Tibial nerve (tissue), 4 donors: ENCODE measurements around the gene ZNF267. TPM values are rescaled to one million over a fixed set of nuclear protein-coding genes. Genes with fewer than 3 reads are reported as not detected.
"Not testable (repeated sequence)": the region's sequence is repeated elsewhere in the genome, so short reads cannot be mapped to it uniquely, and the experiment has no call there.

ENCODE experiments used
- DNase-seq, 2 donors: peaks; one replicate each; pipeline ENCODE4 v3.0.0-alpha.2; 2019; ENCODE audit warnings: low spot score in 2 of 2
- H3K27ac ChIP-seq, 4 donors: fragments of 200-600 bp; sonication (generic) in 3 of 4; one replicate each; pipeline ENCODE4 v1.5.1; 2017 to 2019; ENCODE audit warnings: mild to moderate bottlenecking in 1 of 4
- H3K27me3 ChIP-seq, 2 donors: fragments of 200-600 bp; sonication (generic) in 1 of 2; one replicate each; pipeline versions ENCODE4 v1.5.1 to v1.6.0; 2017 to 2019
- H3K36me3 ChIP-seq, 3 donors: fragments of 200-600 bp; sonication (generic); one replicate each; pipeline ENCODE4 v1.5.1; 2018 to 2019
- H3K4me1 ChIP-seq, 4 donors: fragments of 200-600 bp; sonication (generic) in 3 of 4; one replicate each; pipeline ENCODE4 v1.5.1; 2017 to 2019
- H3K4me3 ChIP-seq, 4 donors: fragments of 200-600 bp; sonication (generic) in 3 of 4; one replicate each; pipeline ENCODE4 v1.5.1; 2017 to 2019; ENCODE audit warnings: mild to moderate bottlenecking in 1 of 4, moderate library complexity in 1 of 4
- H3K9me3 ChIP-seq, 4 donors: fragments of 200-600 bp; sonication (generic) in 3 of 4; one replicate each; pipeline ENCODE4 v1.5.1; 2017 to 2019
- CTCF ChIP-seq, 5 experiments: fragments of 200-600 bp in 3 of 5; fragments of 450-650 bp in 2 of 5; sonication (generic) in 3 of 5; IDR thresholded peaks; one replicate each; pipeline ENCODE4 v1.5.1; 2016 to 2019; ENCODE audit warnings: antibody characterized with exemption in 5 of 5, mild to moderate bottlenecking in 3 of 5, moderate library complexity in 2 of 5
- EP300 ChIP-seq, 2 donors: sonication (generic); formaldehyde crosslinking; IDR thresholded peaks; one replicate each; pipeline ENCODE4 v1.6.1; 2017; ENCODE audit warnings: antibody characterized with exemption in 2 of 2, mild to moderate bottlenecking in 1 of 2
- POLR2A ChIP-seq, 2 donors: fragments of 450-650 bp; IDR thresholded peaks; one replicate each; pipeline ENCODE4 v1.6.1; 2017; ENCODE audit warnings: antibody characterized with exemption in 2 of 2, mild to moderate bottlenecking in 2 of 2, moderate library complexity in 2 of 2
- WGBS, 2 donors: methylation state at CpG; one replicate each; pipeline ENCODE4 v1.1.5; 2018; 5-methylcytosine and 5-hydroxymethylcytosine counted together
- small RNA-seq: library from RNA; depleted of rRNA; stranded (forward); fragments of <200 nt; gene quantifications from one replicate; pipeline ENCODE3, GENCODE V24; 2016
- total RNA-seq, 4 donors: library from RNA; depleted of rRNA; stranded (reverse); fragments of >200 nt; gene quantifications; one replicate each; pipeline ENCODE4 v1.1.0, GENCODE V29; 2016

Gene ZNF267
- total RNA-seq, 4 donors from 2014 or later, result 8.1 to 13.8 (median 10.5) TPM

- H3K36me3 ChIP-seq, result peaks cover 0 to 52% (median 13%) of the 10 kb centered on the region in 3 donors
- no peak for DNase-seq
- no peaks in the 10 kb centered on the region for H3K4me1 ChIP-seq
- H3K27me3 ChIP-seq, result no peaks in the 10 kb centered on the region
- WGBS, 2 donors, result 90% methylated on average over 2 of the region's 2 CpGs
- no peak overlapping the region for H3K27ac ChIP-seq
- H3K9me3 ChIP-seq, result peaks cover 0 to 100% (median 53%) of the 10 kb centered on the region in 4 donors
- TF ChIP-seq EP300 (IDR thresholded peaks at IDR 0.05), result no peak
- no peak for TF ChIP-seq CTCF (IDR thresholded peaks at IDR 0.05)
- TF ChIP-seq POLR2A (IDR thresholded peaks at IDR 0.05), result no peak
- no peak overlapping the region for H3K4me3 ChIP-seq
These were observed 46.8 kb downstream of the ZNF267 start for GRCh38 chr16:31920373-31920772.

- H3K27me3 ChIP-seq, H3K9me3 ChIP-seq, H3K36me3 ChIP-seq, H3K4me1 ChIP-seq, H3K4me3 ChIP-seq, DNase-seq, H3K27ac ChIP-seq: not testable (repeated sequence)
- 100% methylated on average over 1 of the region's 1 CpG; no CpG with 5 or more reads in 1 of the 2 donors for WGBS, 2 donors
These were observed 78.2 kb downstream of the ZNF267 start for GRCh38 chr16:31951806-31952205.

- not testable (repeated sequence) for H3K27me3 ChIP-seq, H3K4me1 ChIP-seq, H3K27ac ChIP-seq, H3K9me3 ChIP-seq, H3K36me3 ChIP-seq, H3K4me3 ChIP-seq, DNase-seq
- 0% methylated on average over 1 of the region's 3 CpGs; no CpG with 5 or more reads in 1 of the 2 donors for WGBS, 2 donors
These were observed 78.6 kb downstream of the ZNF267 start for GRCh38 chr16:31952206-31952605.

DNA sequence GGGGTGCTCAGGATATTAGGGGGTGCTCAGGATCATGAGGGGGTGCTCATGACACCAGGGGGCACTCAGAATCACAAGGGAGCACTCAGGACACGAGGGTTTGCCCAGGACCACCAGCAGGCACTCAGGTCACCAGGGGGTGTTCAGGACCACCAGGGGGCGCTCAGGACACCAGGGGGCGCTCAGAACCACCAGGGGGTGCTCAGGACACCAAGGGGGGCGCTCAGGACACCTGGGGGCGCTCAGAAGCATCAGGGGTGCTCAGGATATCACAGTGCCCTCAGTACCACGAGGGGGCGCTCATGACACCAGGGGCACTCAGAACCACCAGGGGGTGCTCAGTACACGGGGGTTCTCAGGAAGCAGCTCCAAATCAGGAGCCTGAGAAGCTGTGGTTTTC lies 82.6 kb downstream of the ZNF267 start:
- no CpG with 5 or more reads among the region's 8 CpGs for WGBS, 2 donors
- H3K9me3 ChIP-seq, H3K4me3 ChIP-seq, H3K36me3 ChIP-seq, DNase-seq, H3K27ac ChIP-seq, H3K4me1 ChIP-seq, H3K27me3 ChIP-seq: not testable (repeated sequence)

DNA sequence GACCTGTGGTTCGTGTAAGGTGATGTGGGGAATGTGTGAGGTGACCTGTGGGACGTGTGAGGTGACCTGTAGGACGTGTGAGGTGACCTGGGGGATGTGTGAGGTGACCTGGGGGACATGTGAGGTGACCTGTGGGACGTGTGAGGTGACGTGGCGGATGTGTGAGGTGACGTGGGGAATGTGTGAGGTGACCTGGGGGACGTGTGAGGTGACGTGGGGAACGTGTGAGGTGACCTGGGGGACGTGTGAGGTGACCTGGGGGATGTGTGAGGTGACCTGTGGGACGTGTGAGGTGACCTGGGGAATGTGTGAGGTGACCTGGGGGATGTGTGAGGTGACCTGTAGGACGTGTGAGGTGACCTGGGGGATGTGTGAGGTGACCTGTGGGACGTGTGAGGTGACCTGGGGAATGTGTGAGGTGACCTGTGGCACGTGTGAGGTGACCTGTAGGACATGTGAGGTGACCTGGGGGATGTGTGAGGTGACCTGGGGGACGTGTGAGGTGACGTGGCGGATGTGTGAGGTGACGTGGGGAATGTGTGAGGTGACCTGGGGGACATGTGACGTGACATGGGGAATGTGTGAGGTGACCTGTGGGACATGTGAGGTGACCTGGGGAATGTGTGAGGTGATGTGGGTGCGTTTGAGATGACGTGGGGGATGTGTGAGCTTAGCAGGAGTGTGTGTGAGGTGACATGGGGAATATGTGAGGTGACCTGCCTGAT lies 86.7 kb downstream of the ZNF267 start:
- not testable (repeated sequence) for H3K27me3 ChIP-seq, H3K9me3 ChIP-seq, H3K4me3 ChIP-seq, H3K27ac ChIP-seq, H3K36me3 ChIP-seq, DNase-seq, H3K4me1 ChIP-seq
- 66 to 72% methylated on average over 22 of the region's 22 CpGs for WGBS, 2 donors

Small RNA genes within 50 kb of the gene (small RNA-seq; reads per million reads assigned to genes)
- gene AC034105.2 (not detected), gene AC034105.4 (not detected)
